ENCODE results near the gene TACO1.

Gene TACO1
- 1.0 to 4.3 (median 2.3) reads per million in 3 donors for total RNA-seq

DNA sequence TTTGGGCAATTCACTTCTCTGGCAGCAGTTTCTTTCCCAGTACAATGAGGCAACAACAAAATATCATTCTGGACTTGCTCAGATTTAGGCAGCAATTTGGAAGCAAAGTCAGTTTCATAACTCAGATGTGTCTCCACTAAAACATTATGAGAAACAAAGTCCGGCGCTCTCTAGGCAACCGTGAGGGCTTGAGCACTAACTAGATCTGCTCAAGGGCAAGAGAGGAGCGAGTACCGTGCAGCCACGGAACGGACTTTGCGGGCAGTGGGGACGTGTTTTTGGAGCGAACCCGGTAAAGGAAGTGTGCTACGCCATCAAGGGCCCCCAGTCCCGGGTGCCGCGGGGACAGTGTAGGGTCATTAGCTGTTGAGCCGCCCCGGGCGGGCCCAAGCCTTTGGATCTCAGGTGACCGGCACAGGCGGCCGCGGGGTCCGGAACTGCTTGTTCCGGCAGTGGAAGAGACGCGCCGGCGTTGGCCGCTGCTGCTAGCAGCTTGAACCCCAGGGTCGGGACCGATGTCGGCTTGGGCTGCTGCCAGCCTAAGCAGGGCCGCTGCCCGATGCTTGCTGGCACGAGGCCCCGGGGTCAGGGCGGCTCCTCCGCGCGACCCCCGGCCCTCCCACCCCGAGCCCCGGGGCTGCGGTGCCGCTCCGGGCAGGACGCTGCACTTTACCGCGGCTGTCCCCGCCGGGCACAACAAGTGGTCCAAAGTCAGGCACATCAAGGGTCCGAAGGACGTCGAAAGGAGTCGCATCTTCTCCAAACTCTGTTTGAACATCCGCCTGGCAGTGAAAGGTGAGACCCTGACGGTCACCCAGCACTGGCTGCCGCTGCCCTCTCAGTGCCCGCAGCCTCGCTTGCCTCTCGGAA lies at the start of gene TACO1:
TACO1 (plus strand) TSS at position 327 of the 870 bp plus-strand sequence; CDS start at position 516, 189 bp downstream.
- Histone ChIP-seq H3K4me1 (ENCODE audit: control insufficient read depth, insufficient read depth, low read length, poor library complexity, severe bottlenecking) (peaks cover 34% of the 10 kb centered on the region), H3K9me3 (ENCODE audit: control insufficient read depth, low read length) (no peaks in the 10 kb centered on the region), H3K27ac (ENCODE audit: insufficient read depth, low read length, poor library complexity, severe bottlenecking) (peak within 1 kb of the TSS; percentile 68), H3K27me3 (replicated peaks; ENCODE audit: control insufficient read depth, insufficient read depth, low read length, poor library complexity, severe bottlenecking) (no peaks in the 10 kb centered on the region), H3K4me3 (ENCODE audit: insufficient read depth, low read depth, low read length, poor library complexity, severe bottlenecking) (peak within 1 kb of the TSS; percentile 88), H3K36me3 (ENCODE audit: control insufficient read depth, insufficient read depth, low read length) (peaks cover 11% of the 10 kb centered on the region)
- DNase-seq: peak; percentile 35 to 51 (median 48)

DNA sequence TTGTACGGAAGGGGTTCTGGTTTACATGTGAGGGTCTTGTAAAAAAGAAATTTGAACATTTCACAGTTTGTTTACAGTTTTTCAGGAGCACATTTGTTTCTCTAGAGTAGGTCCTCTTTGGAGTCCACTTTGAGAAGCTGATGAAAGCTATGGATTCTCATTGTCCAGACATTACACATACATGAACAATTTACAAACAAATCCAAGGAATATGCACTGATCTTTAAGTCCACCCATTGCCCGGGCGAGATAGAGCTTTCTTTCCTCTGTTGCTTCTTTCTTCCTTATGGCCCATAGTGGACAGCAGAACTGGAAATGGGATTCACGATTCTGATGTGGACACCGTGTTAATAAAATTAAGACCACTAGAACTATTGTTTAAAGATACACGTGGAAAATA lies 48.5 kb upstream of the TACO1 start:
- Histone ChIP-seq H3K36me3 (ENCODE audit: control insufficient read depth, insufficient read depth, low read length) (no peaks in the 10 kb centered on the region), H3K4me1 (ENCODE audit: control insufficient read depth, insufficient read depth, low read length, poor library complexity, severe bottlenecking) (peaks cover 9% of the 10 kb centered on the region), H3K27me3 (replicated peaks; ENCODE audit: control insufficient read depth, insufficient read depth, low read length, poor library complexity, severe bottlenecking) (no peaks in the 10 kb centered on the region), H3K27ac (ENCODE audit: insufficient read depth, low read length, poor library complexity, severe bottlenecking) (no peak overlapping the region), H3K4me3 (ENCODE audit: insufficient read depth, low read depth, low read length, poor library complexity, severe bottlenecking) (peak overlapping the region; percentile 15), H3K9me3 (ENCODE audit: control insufficient read depth, low read length) (no peaks in the 10 kb centered on the region)
- DNase-seq: no peak

DNA sequence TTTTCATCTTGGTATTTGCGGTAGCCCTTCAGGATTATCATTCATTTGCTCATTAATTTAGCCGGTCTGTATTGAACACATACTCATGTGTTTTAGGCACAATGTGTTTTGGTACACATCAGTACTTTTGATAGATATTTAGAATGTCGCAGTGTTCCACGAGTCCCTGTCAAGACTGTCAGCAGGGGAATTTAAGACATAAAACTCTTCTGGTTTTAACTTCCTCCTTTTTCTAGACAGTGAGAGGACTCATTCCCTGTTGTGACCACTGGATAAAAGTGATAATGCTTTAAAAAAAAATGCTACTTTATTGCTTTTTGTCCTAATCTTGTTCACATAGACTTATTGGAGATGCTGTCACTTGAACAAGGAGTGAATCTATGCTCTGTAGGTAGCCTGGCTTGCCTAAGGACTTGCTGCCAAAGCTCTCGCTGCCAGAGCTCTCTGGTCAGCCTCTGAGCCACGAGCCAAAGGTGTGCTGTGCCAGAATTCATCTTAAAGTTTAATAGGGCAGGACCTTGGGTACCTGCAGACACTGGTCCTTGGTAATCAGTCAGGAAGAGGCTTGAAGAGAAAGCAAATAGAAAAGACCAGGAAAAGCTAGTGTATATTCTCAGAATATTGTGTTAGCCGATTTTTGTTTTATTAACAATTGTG lies 45.1 kb upstream of the TACO1 start:
- Histone ChIP-seq H3K36me3 (ENCODE audit: control insufficient read depth, insufficient read depth, low read length) (no peaks in the 10 kb centered on the region), H3K27ac (ENCODE audit: insufficient read depth, low read length, poor library complexity, severe bottlenecking) (no peak overlapping the region), H3K27me3 (replicated peaks; ENCODE audit: control insufficient read depth, insufficient read depth, low read length, poor library complexity, severe bottlenecking) (no peaks in the 10 kb centered on the region), H3K4me3 (ENCODE audit: insufficient read depth, low read depth, low read length, poor library complexity, severe bottlenecking) (no peak overlapping the region), H3K9me3 (ENCODE audit: control insufficient read depth, low read length) (no peaks in the 10 kb centered on the region), H3K4me1 (ENCODE audit: control insufficient read depth, insufficient read depth, low read length, poor library complexity, severe bottlenecking) (peaks cover 5% of the 10 kb centered on the region)
- DNase-seq: no peak

DNA sequence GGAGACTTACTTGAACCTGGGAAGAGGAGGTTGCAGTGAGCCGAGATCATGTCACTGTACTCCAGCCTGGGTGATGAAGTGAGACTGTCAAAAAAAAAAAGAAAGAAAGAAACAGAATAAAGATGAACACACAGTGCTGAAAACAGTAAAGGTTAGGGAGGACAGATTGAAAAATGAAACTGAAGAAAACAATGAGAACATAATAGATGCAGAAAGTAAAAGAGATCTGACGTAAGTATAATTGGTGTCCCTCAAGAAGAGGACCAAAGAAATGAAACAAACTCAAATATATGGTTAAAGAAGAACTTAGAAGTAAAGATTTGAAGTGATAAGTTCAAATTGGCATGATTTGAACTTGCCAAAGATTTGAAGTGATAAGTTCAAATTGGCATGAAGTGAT lies 43.3 kb upstream of the TACO1 start:
- Histone ChIP-seq H3K27ac (ENCODE audit: insufficient read depth, low read length, poor library complexity, severe bottlenecking) (no peak overlapping the region), H3K36me3 (ENCODE audit: control insufficient read depth, insufficient read depth, low read length) (no peaks in the 10 kb centered on the region), H3K4me1 (ENCODE audit: control insufficient read depth, insufficient read depth, low read length, poor library complexity, severe bottlenecking) (peaks cover 2% of the 10 kb centered on the region), H3K9me3 (ENCODE audit: control insufficient read depth, low read length) (no peaks in the 10 kb centered on the region), H3K27me3 (replicated peaks; ENCODE audit: control insufficient read depth, insufficient read depth, low read length, poor library complexity, severe bottlenecking) (no peaks in the 10 kb centered on the region), H3K4me3 (ENCODE audit: insufficient read depth, low read depth, low read length, poor library complexity, severe bottlenecking) (no peak overlapping the region)
- DNase-seq: no peak

DNA sequence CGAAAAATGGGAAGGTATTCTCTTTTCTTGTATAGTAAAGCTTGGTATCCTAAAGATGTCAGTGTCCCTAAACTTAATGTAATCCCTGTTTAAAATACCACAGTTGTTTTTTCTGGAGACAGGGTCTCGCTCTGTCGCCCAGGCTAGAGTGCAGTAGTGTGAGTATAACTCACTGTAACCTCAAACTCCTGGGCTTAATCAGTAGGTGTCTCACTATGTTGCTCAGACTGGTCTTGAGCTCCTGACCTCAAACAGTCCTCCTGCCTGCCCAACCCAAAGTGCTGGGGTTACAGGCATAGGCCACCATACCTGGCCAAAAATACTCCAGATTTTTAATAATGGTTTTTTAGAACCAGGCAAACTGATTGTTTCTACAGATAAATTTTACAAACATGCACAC lies 42.3 kb upstream of the TACO1 start:
- H3K4me1 ChIP-seq (ENCODE audit: control insufficient read depth, insufficient read depth, low read length, poor library complexity, severe bottlenecking): peaks cover 4% of the 10 kb centered on the region
- no peak for DNase-seq
- H3K36me3 ChIP-seq (ENCODE audit: control insufficient read depth, insufficient read depth, low read length): no peaks in the 10 kb centered on the region
- no peak overlapping the region for H3K4me3 ChIP-seq (ENCODE audit: insufficient read depth, low read depth, low read length, poor library complexity, severe bottlenecking)
- no peaks in the 10 kb centered on the region for H3K27me3 ChIP-seq (replicated peaks; ENCODE audit: control insufficient read depth, insufficient read depth, low read length, poor library complexity, severe bottlenecking)
- H3K9me3 ChIP-seq (ENCODE audit: control insufficient read depth, low read length): no peaks in the 10 kb centered on the region
- H3K27ac ChIP-seq (ENCODE audit: insufficient read depth, low read length, poor library complexity, severe bottlenecking): no peak overlapping the region

DNA sequence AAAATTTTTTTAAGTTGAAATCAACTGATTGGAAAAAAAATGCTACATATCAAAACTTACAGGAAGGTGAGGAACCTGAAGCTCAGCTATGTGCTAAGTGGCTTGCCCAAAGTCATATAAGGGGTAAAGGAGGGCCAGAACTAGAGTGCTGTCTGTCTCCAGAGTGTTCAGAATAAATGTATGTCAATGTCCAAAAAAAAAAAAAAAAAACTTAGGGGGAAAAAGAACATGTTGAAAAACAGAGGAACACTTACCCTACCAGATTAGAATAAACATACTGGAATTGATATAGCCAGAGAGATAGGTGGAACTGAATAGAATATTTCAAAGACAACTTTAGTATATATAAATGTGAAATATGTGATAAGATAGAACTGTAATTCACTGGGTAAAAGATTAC lies 38.9 kb upstream of the TACO1 start:
- H3K4me1 ChIP-seq (ENCODE audit: control insufficient read depth, insufficient read depth, low read length, poor library complexity, severe bottlenecking): peaks cover 4% of the 10 kb centered on the region
- H3K4me3 ChIP-seq (ENCODE audit: insufficient read depth, low read depth, low read length, poor library complexity, severe bottlenecking): no peak overlapping the region
- no peaks in the 10 kb centered on the region for H3K9me3 ChIP-seq (ENCODE audit: control insufficient read depth, low read length)
- no peak for DNase-seq
- H3K27me3 ChIP-seq (replicated peaks; ENCODE audit: control insufficient read depth, insufficient read depth, low read length, poor library complexity, severe bottlenecking): no peaks in the 10 kb centered on the region
- H3K36me3 ChIP-seq (ENCODE audit: control insufficient read depth, insufficient read depth, low read length): no peaks in the 10 kb centered on the region
- no peak overlapping the region for H3K27ac ChIP-seq (ENCODE audit: insufficient read depth, low read length, poor library complexity, severe bottlenecking)

DNA sequence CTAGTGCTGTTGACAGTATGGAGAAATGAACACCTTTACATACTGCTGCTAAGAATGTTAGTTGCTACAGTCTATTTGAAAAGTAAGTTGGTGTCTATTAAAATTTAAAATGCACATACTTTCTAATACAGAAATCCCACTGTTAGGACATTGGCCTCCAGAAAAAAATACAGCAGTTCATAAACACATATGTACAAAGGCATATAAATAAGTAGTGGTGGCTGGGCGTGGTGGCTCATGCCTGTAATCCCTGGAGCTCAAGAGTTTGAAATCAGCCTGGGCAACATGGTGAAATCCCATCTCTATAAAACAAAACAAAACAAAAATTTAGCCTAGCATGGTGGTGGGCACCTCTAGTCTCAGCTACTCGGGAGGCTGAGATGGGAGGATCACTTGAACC lies 37.4 kb upstream of the TACO1 start:
- Histone ChIP-seq H3K27ac (ENCODE audit: insufficient read depth, low read length, poor library complexity, severe bottlenecking) (no peak overlapping the region), H3K4me1 (ENCODE audit: control insufficient read depth, insufficient read depth, low read length, poor library complexity, severe bottlenecking) (peaks cover 4% of the 10 kb centered on the region), H3K9me3 (ENCODE audit: control insufficient read depth, low read length) (no peaks in the 10 kb centered on the region), H3K27me3 (replicated peaks; ENCODE audit: control insufficient read depth, insufficient read depth, low read length, poor library complexity, severe bottlenecking) (no peaks in the 10 kb centered on the region), H3K36me3 (ENCODE audit: control insufficient read depth, insufficient read depth, low read length) (no peaks in the 10 kb centered on the region), H3K4me3 (ENCODE audit: insufficient read depth, low read depth, low read length, poor library complexity, severe bottlenecking) (no peak overlapping the region)
- DNase-seq: no peak

DNA sequence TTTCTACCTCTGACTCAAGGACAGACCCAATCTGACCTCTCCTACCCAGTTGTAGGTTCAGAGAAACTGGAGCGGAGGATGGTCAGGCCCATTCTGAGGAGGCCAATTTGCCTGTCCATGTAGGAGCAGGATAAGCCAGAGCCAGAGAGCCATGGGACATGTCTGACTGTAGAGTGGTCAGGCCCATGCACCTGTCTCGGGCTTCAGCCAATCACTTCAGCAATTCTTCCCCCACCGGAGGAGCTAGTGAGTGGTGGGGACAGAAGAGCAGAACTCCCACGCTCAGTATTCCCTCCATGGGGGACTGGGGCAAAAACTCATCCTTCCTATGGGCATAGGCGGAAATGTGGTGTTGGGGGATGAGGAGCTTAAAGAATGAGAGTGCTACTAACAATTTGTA lies 36.1 kb upstream of the TACO1 start:
- Histone ChIP-seq H3K4me3 (ENCODE audit: insufficient read depth, low read depth, low read length, poor library complexity, severe bottlenecking) (no peak overlapping the region), H3K27me3 (replicated peaks; ENCODE audit: control insufficient read depth, insufficient read depth, low read length, poor library complexity, severe bottlenecking) (no peaks in the 10 kb centered on the region), H3K27ac (ENCODE audit: insufficient read depth, low read length, poor library complexity, severe bottlenecking) (no peak overlapping the region), H3K9me3 (ENCODE audit: control insufficient read depth, low read length) (no peaks in the 10 kb centered on the region), H3K4me1 (ENCODE audit: control insufficient read depth, insufficient read depth, low read length, poor library complexity, severe bottlenecking) (peaks cover 8% of the 10 kb centered on the region), H3K36me3 (ENCODE audit: control insufficient read depth, insufficient read depth, low read length) (peaks cover 3% of the 10 kb centered on the region)
- DNase-seq: no peak

DNA sequence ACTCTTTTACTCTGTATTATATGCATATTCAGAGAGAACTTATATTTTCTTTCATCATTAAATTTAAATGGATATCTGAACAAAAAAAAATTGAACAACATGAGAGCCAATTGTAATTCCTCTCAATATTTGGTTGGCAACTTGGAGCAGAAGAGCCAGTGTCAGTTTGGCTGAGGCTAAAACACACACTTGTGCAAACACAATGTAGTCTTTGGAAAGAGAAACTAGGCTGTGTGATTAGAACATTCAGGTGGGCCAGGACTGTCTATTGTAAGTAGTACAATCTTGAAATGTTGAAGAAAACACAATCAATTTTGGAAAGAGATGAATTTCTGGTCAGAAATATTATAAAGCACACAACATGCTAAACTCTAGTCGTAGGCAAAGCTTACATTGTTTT lies 33.5 kb upstream of the TACO1 start:
- peaks cover 3% of the 10 kb centered on the region for H3K36me3 ChIP-seq (ENCODE audit: control insufficient read depth, insufficient read depth, low read length)
- no peak overlapping the region for H3K4me3 ChIP-seq (ENCODE audit: insufficient read depth, low read depth, low read length, poor library complexity, severe bottlenecking)
- H3K4me1 ChIP-seq (ENCODE audit: control insufficient read depth, insufficient read depth, low read length, poor library complexity, severe bottlenecking): peaks cover 8% of the 10 kb centered on the region
- DNase-seq: no peak
- H3K27ac ChIP-seq (ENCODE audit: insufficient read depth, low read length, poor library complexity, severe bottlenecking): no peak overlapping the region
- no peaks in the 10 kb centered on the region for H3K9me3 ChIP-seq (ENCODE audit: control insufficient read depth, low read length)
- H3K27me3 ChIP-seq (replicated peaks; ENCODE audit: control insufficient read depth, insufficient read depth, low read length, poor library complexity, severe bottlenecking): no peaks in the 10 kb centered on the region

DNA sequence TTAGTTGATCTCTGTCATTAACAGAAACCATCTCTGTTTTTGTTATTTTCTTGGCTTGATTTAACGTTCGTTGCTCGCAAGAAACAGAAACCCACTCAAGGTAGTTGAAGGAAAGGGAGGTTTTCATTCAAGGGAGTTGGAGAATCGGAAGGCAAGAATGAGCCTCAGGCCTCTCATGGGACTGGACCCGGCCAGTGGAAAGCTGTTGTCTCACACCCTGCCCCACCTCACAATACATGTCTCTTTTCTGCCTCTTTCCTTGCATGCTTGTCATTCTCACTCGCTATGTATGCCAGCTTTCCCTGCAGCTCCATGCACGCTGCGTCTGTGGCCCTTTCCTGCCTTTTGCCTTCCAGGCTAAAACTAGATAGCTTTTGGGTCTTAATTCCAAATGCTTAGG lies 32.1 kb upstream of the TACO1 start:
- peaks cover 3% of the 10 kb centered on the region for H3K36me3 ChIP-seq (ENCODE audit: control insufficient read depth, insufficient read depth, low read length)
- H3K9me3 ChIP-seq (ENCODE audit: control insufficient read depth, low read length): no peaks in the 10 kb centered on the region
- no peaks in the 10 kb centered on the region for H3K27me3 ChIP-seq (replicated peaks; ENCODE audit: control insufficient read depth, insufficient read depth, low read length, poor library complexity, severe bottlenecking)
- peaks cover 4% of the 10 kb centered on the region for H3K4me1 ChIP-seq (ENCODE audit: control insufficient read depth, insufficient read depth, low read length, poor library complexity, severe bottlenecking)
- DNase-seq: no peak
- H3K27ac ChIP-seq (ENCODE audit: insufficient read depth, low read length, poor library complexity, severe bottlenecking): no peak overlapping the region
- H3K4me3 ChIP-seq (ENCODE audit: insufficient read depth, low read depth, low read length, poor library complexity, severe bottlenecking): no peak overlapping the region

All from effector memory CD4-positive, alpha-beta T cell (primary cell).